Stimulated activated CD8-positive, alpha-beta memory T cell treated with anti-CD3 and anti-CD28 coated beads, Interleukin-2, amount 100 ng/mL, for 1 hour (primary cell): ENCODE data around the gene AKR1C2.
"Not testable (repeated sequence)": the region's sequence is repeated elsewhere in the genome, so short reads cannot be mapped to it uniquely, and the experiment has no call there.

Source experiments
- DNase-seq, 2 donors: peaks; one replicate each; pipeline ENCODE4 v3.0.0-alpha.2; 2020; ENCODE audit warnings: low read depth in 2 of 2

The AKR1C2 gene

GRCh38 chr10:5003127-5004029 is at the start of gene AKR1C2:
Gene AKR1C2, minus strand, starts transcription at chr10:5003857. Its CDS starts 22 bp downstream, at chr10:5003835.
- not testable (repeated sequence) for DNase-seq

GRCh38 chr10:5052951-5053500 is 49.4 kb upstream of the AKR1C2 start:
- not testable (repeated sequence) for DNase-seq

GRCh38 chr10:5047912-5048628 is 44.4 kb upstream of the AKR1C2 start:
- DNase-seq = no peak

GRCh38 chr10:5047055-5047454 is 43.4 kb upstream of the AKR1C2 start:
- not testable (repeated sequence) for DNase-seq

- DNase-seq = no peak
These were observed 42.8 kb upstream of the AKR1C2 start for GRCh38 chr10:5046410-5046809.

GRCh38 chr10:5045095-5045494 is 41.4 kb upstream of the AKR1C2 start:
- no peak for DNase-seq

GRCh38 chr10:5043716-5044115 is 40.1 kb upstream of the AKR1C2 start:
- DNase-seq = no peak

- DNase-seq = no peak
These were observed 39.3 kb upstream of the AKR1C2 start for GRCh38 chr10:5042922-5043321.

GRCh38 chr10:5041471-5042023 is 37.9 kb upstream of the AKR1C2 start:
- no peak for DNase-seq

GRCh38 chr10:5040781-5041470 is 37.3 kb upstream of the AKR1C2 start:
- no peak for DNase-seq

- no peak for DNase-seq
These were observed 36.5 kb upstream of the AKR1C2 start for GRCh38 chr10:5040010-5040673.

GRCh38 chr10:5038733-5039132 is 35.1 kb upstream of the AKR1C2 start:
- no peak for DNase-seq

- DNase-seq = no peak
These were observed 34.4 kb upstream of the AKR1C2 start for GRCh38 chr10:5038101-5038500.

GRCh38 chr10:5036511-5036910 is 32.9 kb upstream of the AKR1C2 start:
- DNase-seq = no peak

- DNase-seq = no peak
These were observed 31.7 kb upstream of the AKR1C2 start for GRCh38 chr10:5035356-5035755.

- no peak for DNase-seq
These were observed 30.9 kb upstream of the AKR1C2 start for GRCh38 chr10:5034588-5034987.

- no peak for DNase-seq
These were observed 29.6 kb upstream of the AKR1C2 start for GRCh38 chr10:5033061-5033778.

- DNase-seq = not testable (repeated sequence)
These were observed 28.8 kb upstream of the AKR1C2 start for GRCh38 chr10:5032444-5032843.

GRCh38 chr10:5031588-5031987 is 27.9 kb upstream of the AKR1C2 start:
- not testable (repeated sequence) for DNase-seq

- DNase-seq = no peak
These were observed 27.3 kb upstream of the AKR1C2 start for GRCh38 chr10:5030989-5031388.
